ENCODE results near the gene INPPL1.

INPPL1 gene

GRCh38 chr11:72250661-72251464 lies 26.3 kb downstream of the INPPL1 start:
- Histone ChIP-seq H3K9ac (ENCODE audit: insufficient read length, low read depth) (no peak overlapping the region), H3K27me3 (ENCODE audit: insufficient read depth, insufficient read length) (peaks cover 11% of the 10 kb centered on the region), H3K36me3 (ENCODE audit: insufficient read depth, insufficient read length, low read length) (no peaks in the 10 kb centered on the region), H3K4me3 (ENCODE audit: insufficient read length, low read depth) (no peak overlapping the region), H3K4me1 (ENCODE audit: insufficient read depth, insufficient read length) (no peaks in the 10 kb centered on the region), H3K9me3 (ENCODE audit: insufficient read depth, low read length) (peaks cover 7% of the 10 kb centered on the region; the same call in 1 of the 2 replicates)
- DNase-seq (ENCODE audit: low read depth, low spot score): no peak
- no peak for TF ChIP-seq ZNF274 (IDR thresholded peaks at IDR 0.05; ENCODE audit: low read depth, low read length)

GRCh38 chr11:72251614-72252013 lies 27.0 kb downstream of the INPPL1 start:
- H3K4me1 ChIP-seq (ENCODE audit: insufficient read depth, insufficient read length): no peaks in the 10 kb centered on the region
- no peak overlapping the region for H3K4me3 ChIP-seq (ENCODE audit: insufficient read length, low read depth)
- no peaks in the 10 kb centered on the region for H3K36me3 ChIP-seq (ENCODE audit: insufficient read depth, insufficient read length, low read length)
- peaks cover 7% of the 10 kb centered on the region; the same call in 1 of the 2 replicates for H3K9me3 ChIP-seq (ENCODE audit: insufficient read depth, low read length)
- DNase-seq (ENCODE audit: low read depth, low spot score): no peak
- TF ChIP-seq YY1 (IDR thresholded peaks at IDR 0.05; ENCODE audit: insufficient read depth, insufficient read length): no peak
- no peak for TF ChIP-seq ZNF274 (IDR thresholded peaks at IDR 0.05; ENCODE audit: low read depth, low read length)
- TF ChIP-seq SUZ12 (IDR thresholded peaks at IDR 0.05; ENCODE audit: extremely low read depth, insufficient read depth, insufficient read length): no peak
- H3K9ac ChIP-seq (ENCODE audit: insufficient read length, low read depth): no peak overlapping the region
- peaks cover 4% of the 10 kb centered on the region for H3K27me3 ChIP-seq (ENCODE audit: insufficient read depth, insufficient read length)

DNA sequence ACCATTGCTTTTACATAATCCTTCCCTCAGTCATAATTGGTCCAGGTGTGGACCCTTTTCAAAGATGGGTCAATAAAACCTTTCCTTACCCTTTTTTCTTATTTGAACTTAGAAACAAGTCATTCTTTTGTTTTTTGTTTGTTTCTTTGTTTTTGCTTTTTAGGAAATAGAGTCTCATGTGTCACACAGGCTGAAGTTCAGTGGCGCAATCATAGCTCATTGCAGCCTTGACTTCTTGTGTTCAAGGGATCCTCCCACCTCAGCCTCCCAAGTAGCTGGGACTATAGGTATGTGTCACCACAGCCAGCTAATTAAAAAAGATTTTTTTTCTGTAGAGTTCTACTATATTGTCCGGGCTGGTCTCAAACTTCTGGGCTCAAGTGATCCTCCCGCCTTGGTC lies 28.8 kb downstream of the INPPL1 start:
- DNase-seq (ENCODE audit: low read depth, low spot score): no peak

DNA sequence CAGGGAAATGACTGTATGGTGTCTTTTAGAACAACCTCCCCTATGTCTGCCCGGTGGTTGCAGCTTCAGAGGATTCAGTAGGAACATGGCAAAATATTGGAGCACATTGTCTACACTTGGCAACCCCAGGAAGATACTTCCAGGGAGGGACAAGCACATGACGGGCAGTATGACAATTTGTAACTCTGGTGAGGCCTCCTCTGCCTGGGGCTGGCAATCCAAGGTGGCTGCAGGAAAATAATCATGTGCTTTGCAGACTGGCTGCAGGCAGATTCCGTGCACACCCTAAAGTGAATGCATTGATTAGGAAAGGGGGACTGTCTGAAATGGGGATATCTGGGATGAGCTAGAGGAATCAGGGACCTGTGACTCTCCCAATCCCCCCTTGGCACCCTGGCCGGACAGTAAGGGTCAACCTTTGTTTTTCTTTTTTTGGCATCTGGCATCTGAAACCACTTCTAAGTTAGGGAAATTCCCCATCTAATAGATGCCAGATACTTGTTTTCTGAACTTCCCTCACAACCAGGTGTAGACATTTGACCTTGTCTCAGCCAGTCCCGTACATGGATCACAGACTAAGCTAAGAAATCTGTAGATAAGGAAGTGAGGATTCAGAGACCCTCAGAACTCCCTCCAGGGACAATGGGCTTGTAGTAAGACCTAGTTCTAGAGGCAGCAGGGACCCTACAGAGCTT lies 29.9 kb downstream of the INPPL1 start:
- Histone ChIP-seq H3K9me3 (ENCODE audit: insufficient read depth, low read length) (peaks cover 7% of the 10 kb centered on the region; the same call in 1 of the 2 replicates), H3K27me3 (ENCODE audit: insufficient read depth, insufficient read length) (no peaks in the 10 kb centered on the region), H3K4me1 (ENCODE audit: insufficient read depth, insufficient read length) (no peaks in the 10 kb centered on the region), H3K4me3 (ENCODE audit: insufficient read length, low read depth) (no peak overlapping the region), H3K9ac (ENCODE audit: insufficient read length, low read depth) (no peak overlapping the region), H3K36me3 (ENCODE audit: insufficient read depth, insufficient read length, low read length) (no peaks in the 10 kb centered on the region)
- no peak for TF ChIP-seq YY1 (IDR thresholded peaks at IDR 0.05; ENCODE audit: insufficient read depth, insufficient read length)
- DNase-seq (ENCODE audit: low read depth, low spot score): no peak

More for the DNA sequence above, 28.8 kb downstream of the INPPL1 start:
- Histone ChIP-seq H3K9me3 (ENCODE audit: insufficient read depth, low read length) (peaks cover 7% of the 10 kb centered on the region; the same call in 1 of the 2 replicates), H3K27me3 (ENCODE audit: insufficient read depth, insufficient read length) (no peaks in the 10 kb centered on the region), H3K4me1 (ENCODE audit: insufficient read depth, insufficient read length) (no peaks in the 10 kb centered on the region), H3K36me3 (ENCODE audit: insufficient read depth, insufficient read length, low read length) (no peaks in the 10 kb centered on the region), H3K4me3 (ENCODE audit: insufficient read length, low read depth) (no peak overlapping the region), H3K9ac (ENCODE audit: insufficient read length, low read depth) (no peak overlapping the region)
- TF ChIP-seq ZNF274 (IDR thresholded peaks at IDR 0.05; ENCODE audit: low read depth, low read length): no peak
- TF ChIP-seq SUZ12 (IDR thresholded peaks at IDR 0.05; ENCODE audit: extremely low read depth, insufficient read depth, insufficient read length): no peak
- TF ChIP-seq YY1 (IDR thresholded peaks at IDR 0.05; ENCODE audit: insufficient read depth, insufficient read length): no peak

DNA sequence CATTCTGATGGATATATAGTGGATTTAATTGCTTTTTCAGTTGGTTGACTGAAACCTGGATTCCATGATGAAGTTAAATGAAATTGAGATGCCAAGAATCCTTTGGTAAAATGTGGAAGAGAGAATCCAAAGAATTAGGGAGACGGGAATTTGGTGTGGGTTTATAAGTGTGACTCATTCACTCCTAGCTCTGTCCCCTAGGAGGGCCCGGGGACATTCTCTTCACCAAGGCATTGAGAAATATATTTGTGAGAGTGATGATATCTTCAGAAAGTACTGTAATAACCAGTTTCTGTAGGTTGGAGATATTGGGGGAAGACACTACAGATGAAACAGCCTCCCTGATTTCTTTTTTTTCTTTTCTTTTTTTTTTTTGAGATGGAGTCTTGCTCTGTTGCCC lies 33.0 kb downstream of the INPPL1 start:
- Histone ChIP-seq H3K9ac (ENCODE audit: insufficient read length, low read depth) (no peak overlapping the region), H3K9me3 (ENCODE audit: insufficient read depth, low read length) (peaks cover 7% of the 10 kb centered on the region; the same call in 1 of the 2 replicates), H3K4me1 (ENCODE audit: insufficient read depth, insufficient read length) (no peaks in the 10 kb centered on the region), H3K36me3 (ENCODE audit: insufficient read depth, insufficient read length, low read length) (no peaks in the 10 kb centered on the region), H3K27me3 (ENCODE audit: insufficient read depth, insufficient read length) (no peaks in the 10 kb centered on the region), H3K4me3 (ENCODE audit: insufficient read length, low read depth) (no peak overlapping the region)
- TF ChIP-seq ZNF274 (IDR thresholded peaks at IDR 0.05; ENCODE audit: low read depth, low read length) (no peak), SUZ12 (IDR thresholded peaks at IDR 0.05; ENCODE audit: extremely low read depth, insufficient read depth, insufficient read length) (no peak), YY1 (IDR thresholded peaks at IDR 0.05; ENCODE audit: insufficient read depth, insufficient read length) (no peak)
- no peak for DNase-seq (ENCODE audit: low read depth, low spot score)

GRCh38 chr11:72259490-72259889 lies 34.9 kb downstream of the INPPL1 start:
- Histone ChIP-seq H3K27me3 (ENCODE audit: insufficient read depth, insufficient read length) (no peaks in the 10 kb centered on the region), H3K4me1 (ENCODE audit: insufficient read depth, insufficient read length) (no peaks in the 10 kb centered on the region), H3K9me3 (ENCODE audit: insufficient read depth, low read length) (peaks cover 1% of the 10 kb centered on the region; the same call in 1 of the 2 replicates), H3K4me3 (ENCODE audit: insufficient read length, low read depth) (no peak overlapping the region), H3K9ac (ENCODE audit: insufficient read length, low read depth) (no peak overlapping the region), H3K36me3 (ENCODE audit: insufficient read depth, insufficient read length, low read length) (no peaks in the 10 kb centered on the region)
- DNase-seq (ENCODE audit: low read depth, low spot score): no peak
- no peak for TF ChIP-seq YY1 (IDR thresholded peaks at IDR 0.05; ENCODE audit: insufficient read depth, insufficient read length)
- no peak for TF ChIP-seq SUZ12 (IDR thresholded peaks at IDR 0.05; ENCODE audit: extremely low read depth, insufficient read depth, insufficient read length)
- TF ChIP-seq ZNF274 (IDR thresholded peaks at IDR 0.05; ENCODE audit: low read depth, low read length): no peak

- Histone ChIP-seq H3K27me3 (ENCODE audit: insufficient read depth, insufficient read length) (no peaks in the 10 kb centered on the region), H3K36me3 (ENCODE audit: insufficient read depth, insufficient read length, low read length) (no peaks in the 10 kb centered on the region), H3K4me1 (ENCODE audit: insufficient read depth, insufficient read length) (no peaks in the 10 kb centered on the region), H3K9ac (ENCODE audit: insufficient read length, low read depth) (no peak overlapping the region), H3K9me3 (ENCODE audit: insufficient read depth, low read length) (no peaks in the 10 kb centered on the region), H3K4me3 (ENCODE audit: insufficient read length, low read depth) (no peak overlapping the region)
- TF ChIP-seq ZNF274 (IDR thresholded peaks at IDR 0.05; ENCODE audit: low read depth, low read length): no peak
- no peak for TF ChIP-seq YY1 (IDR thresholded peaks at IDR 0.05; ENCODE audit: insufficient read depth, insufficient read length)
- TF ChIP-seq SUZ12 (IDR thresholded peaks at IDR 0.05; ENCODE audit: extremely low read depth, insufficient read depth, insufficient read length): no peak
- no peak for DNase-seq (ENCODE audit: low read depth, low spot score)
Measured at GRCh38 chr11:72260574-72260973, 36.0 kb downstream of the INPPL1 start.

All from NT2/D1 (cell line).